ENCODE data around the gene IL3RA. TPM values are rescaled to one million over a fixed set of nuclear protein-coding genes. Genes with fewer than 3 reads are reported as not detected.

Gene IL3RA
- total RNA-seq, 1 experiment from 2014 or later, result not detected

Other genes with a start within 250 kb of the IL3RA start
- 0.08 and 0.26 TPM in 2 replicates for gene CRLF2, start 124.1 kb upstream of the IL3RA start, total RNA-seq (2014; rRNA removed; shearing (Covaris generic))
- gene CSF2RA, start 68.0 kb upstream of the IL3RA start, total RNA-seq (2014; rRNA removed; shearing (Covaris generic)), result 0.30 and 0.61 TPM in 2 replicates
- 374 and 387 TPM in 2 replicates for gene SLC25A6, start 55.3 kb downstream of the IL3RA start, total RNA-seq (2014; rRNA removed; shearing (Covaris generic))
- 26.4 and 27.5 TPM in 2 replicates for gene ASMTL, start 116.1 kb downstream of the IL3RA start, total RNA-seq (2014; rRNA removed; shearing (Covaris generic))
- 0.05 and 0.08 TPM in 2 replicates for gene P2RY8, start 200.4 kb downstream of the IL3RA start, total RNA-seq (2014; rRNA removed; shearing (Covaris generic))

Data from SJCRH30 (cell line).